Measurements from ENCODE around the gene CAPN2.

The CAPN2 gene

DNA sequence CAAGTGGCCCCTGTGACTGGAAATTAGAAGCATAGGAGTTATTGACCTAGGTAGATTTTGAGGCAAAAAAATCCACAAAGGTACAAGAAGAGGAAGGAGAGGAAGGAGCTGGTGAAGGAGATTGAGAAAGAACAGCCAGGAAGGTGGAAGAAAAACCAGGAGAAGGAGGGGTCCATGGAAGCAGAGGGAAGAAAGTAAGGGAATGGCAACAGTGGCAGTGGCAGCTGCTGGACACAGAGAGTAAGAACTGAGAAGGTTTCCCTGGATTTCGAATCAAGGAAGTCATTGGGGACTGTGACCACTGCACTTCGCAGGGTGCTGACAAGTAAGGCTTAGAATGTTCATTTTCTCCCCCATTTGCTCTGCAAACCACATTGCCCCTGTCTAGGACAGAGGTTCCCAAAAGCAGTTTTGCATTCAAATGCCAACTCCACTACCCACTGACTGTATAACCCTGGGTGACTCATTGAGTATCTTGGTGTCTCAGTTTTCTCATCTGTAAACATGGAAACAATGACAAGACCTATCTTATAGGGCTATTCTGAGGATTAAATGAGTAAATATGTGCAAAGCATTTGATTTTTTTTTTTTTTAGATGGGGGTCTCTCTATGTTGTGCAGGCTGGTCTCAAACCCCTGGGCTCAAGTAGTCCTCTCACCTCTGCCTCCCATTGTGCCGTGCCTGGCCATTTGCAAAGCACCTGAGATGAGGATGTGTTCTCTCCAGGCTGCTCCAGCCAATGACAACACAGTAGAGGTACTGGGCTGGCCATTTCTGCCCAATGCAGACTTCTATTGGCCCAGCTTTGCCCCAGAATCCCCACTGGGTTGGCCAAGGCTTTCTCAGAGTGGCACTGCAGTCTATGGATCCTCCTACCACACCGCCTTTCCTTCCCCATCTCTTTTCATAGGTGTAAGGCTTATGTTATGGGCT lies 9.3 kb upstream of the CAPN2 start:
- no peak for DNase-seq

DNA sequence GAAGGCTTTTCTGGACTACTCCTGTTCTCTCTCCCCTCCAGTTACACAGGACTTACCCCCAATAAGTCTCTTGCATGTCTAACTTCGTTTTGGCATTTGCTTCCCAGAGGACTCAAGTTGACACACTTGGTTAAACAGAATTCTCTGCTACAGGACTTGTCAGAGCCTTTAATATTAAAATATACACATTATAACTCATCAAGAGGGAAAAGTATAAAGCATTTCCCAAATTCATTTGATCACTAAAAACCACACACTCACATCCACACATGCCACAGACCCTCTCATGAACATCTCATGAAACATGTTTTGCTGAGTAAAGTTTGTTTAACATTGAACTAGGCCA lies 8.7 kb upstream of the CAPN2 start:
- no peak for DNase-seq

DNA sequence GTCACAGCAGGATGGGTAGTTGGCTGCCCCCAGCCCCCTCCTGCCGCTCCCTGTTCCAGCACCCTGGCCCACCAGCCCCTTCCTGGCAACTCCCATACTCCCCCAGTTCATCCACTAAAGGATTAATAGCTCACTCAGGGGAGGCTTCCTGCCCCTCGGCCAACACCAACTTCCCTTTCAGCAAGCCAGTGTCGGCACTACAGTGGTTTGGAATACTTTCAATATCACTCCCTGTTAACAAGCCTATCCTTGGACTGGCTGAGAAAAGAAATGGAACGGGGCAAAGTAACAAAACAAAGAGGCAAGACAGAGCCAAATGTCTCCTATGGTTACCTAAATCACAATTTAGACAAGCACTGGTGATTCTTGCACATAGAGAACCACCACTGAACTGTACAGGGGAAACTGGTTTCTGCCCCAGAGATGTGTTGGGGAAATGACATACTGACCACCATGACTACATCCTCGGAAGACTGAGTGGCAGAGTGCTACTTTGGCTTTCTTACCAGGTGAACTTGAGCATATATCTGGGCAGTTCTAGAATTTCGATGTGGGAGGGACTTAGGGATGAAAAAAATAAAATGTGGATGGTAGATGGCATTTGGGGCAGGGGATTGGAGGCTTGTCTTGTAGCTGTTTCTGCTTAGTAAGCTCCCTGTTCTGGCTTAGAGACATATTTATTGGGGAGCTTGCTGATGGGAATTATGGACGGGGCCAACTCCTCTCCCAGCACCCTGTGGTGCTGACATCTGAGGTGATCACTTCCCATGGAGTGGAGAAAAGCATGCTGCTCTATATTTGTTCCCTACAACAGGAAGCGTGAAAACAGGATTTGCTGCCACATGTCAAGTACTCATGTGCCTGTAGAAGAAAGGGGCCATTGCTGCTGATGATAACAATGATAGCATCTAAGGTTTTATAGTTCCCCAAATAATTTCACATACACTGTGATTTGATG lies 7.1 kb upstream of the CAPN2 start:
- no peak for DNase-seq

DNA sequence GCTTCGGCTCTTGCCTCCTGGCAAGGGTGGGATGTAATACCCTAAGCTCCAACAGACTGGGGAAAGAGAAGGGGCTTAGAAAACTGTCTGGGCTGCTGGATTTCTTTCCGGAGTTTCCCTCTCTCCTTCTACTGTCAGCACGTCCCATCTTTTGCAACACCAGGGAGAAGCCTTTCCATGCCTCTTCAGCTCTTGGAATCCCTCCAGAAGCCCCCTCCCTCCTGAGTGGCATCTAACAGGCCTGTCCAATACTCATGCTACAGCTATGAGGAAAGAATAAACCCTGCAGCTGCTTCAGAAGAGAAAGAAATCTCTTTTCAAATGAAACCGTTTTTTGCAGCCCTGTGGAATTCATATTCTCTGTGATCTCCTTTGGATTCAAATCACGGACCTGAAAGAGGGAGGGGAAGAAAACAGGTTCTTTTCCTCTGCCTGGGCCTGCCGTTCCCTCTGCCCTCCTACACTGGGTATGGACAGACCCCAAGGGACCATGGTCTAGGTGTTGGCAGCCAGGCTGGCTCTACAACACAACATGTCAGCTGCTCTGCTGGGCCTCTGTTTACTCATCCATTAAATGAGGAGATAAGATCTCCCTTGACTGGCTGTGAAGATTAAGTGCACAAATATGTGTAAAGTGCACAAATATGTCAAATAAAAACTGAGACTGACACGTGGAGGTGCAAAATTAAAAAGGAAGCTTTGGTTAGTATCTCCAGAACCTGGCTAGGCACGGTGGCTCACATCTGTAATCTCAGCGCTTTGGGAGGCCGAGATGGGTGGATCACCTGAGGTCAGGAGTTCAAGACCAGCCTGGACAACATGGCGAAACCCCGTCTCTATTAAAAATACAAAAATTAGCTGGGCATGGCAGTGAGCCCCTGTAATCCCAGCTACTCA lies 6.0 kb upstream of the CAPN2 start:
- no peak for DNase-seq

DNA sequence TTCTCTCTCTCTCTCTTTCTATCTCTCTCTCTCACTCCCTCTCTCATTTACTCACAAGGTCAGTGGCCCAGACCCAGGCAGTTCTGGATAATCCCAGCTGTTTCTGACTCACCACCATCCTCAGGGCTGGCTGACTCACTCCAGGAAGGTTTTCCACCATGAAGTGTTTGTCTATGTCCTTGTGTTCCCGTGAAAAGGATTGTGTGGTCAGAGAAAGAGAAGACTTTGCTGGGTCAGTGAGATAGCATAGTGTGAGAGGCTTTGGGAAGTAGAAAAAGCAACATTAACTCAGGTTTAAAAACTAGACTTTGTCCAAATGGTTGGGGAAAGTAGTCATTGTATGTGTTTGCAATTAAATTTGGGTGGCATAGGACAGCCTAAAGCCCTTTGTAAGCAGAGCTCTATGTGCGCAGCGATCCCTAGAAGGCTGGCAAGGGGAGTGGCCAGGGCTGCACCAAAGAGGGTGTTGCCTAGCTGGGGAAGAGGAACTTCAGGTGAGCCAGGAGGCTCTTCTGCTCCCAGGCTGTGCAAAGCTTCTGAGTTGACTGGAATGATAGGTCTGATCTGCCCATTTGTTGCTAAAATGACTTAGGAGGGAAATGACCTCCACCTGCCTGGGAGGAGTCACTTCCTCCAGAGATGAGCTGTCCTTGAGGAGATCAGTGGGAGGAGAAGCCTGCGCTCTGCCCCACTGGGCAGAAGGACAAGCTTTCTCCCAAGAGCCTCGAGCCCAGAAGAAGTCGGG lies 4.9 kb upstream of the CAPN2 start:
- peak; percentile 69 for DNase-seq

DNA sequence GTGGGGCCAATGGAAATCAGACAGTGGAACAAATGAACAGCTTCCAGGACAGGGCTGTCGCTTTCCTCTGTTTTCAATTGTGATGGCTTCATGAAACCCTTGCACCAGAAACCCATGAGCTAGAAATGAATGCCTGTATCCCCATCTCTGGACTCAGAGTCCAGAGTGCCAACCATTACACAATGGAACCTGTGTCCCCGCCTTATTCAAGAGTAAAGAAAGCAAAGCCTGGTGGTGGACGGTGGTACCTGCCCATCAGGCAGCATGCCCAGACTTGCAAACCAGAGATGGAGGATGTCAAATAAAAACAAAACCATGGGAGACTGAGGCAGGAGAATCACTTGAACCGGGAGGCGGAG lies 4.4 kb upstream of the CAPN2 start:
- DNase-seq, result peak; percentile 38

DNA sequence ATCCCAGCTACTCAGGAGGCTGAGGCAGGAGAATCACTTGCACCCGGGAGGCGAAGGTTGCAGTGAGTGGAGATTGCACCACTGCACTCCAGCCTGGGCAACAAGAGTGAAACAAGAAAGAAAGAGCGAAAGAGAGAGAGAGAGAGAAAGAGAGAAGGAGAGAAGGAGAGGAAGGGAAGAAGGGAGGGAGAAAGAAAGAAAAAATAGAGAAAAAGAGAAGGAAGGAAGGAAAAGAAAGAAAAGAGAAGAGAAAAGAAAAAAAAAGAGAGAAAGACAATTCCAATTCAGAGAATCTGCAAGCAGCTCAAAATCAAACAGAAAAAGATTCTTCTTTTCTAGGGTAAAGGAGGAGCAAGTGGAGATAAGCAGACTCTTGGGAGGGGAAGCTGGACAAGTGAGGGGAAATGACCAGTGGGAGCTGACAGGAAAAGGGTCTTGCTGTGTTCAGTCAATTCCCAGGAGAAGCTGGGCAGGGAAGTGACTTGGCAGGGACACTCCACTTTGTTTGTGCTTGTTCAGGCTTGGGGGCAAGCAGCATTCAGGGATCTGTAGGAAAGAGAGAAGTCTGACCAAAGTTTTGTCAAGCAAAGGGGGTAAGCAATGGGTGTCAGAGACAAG lies 3.6 kb upstream of the CAPN2 start:
- DNase-seq, result no peak

DNA sequence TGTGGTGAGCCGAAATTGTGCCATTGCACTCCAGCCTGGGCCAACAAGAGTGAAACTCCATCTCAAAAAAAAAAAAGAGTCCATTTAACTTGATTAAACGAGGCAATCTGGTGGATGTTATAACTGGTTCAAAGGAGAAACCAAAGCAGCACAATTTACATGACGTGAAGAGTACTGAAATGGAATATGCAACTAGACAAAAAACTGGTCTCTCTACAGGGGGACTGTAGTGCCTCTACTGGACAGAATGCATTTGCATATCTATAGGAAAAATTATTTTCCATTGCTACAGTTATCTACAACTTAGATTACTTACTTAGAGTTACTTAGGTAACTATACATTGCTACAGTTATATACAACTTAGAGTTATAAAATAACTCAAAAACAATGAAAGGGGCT lies 2.7 kb upstream of the CAPN2 start:
- no peak for DNase-seq

DNA sequence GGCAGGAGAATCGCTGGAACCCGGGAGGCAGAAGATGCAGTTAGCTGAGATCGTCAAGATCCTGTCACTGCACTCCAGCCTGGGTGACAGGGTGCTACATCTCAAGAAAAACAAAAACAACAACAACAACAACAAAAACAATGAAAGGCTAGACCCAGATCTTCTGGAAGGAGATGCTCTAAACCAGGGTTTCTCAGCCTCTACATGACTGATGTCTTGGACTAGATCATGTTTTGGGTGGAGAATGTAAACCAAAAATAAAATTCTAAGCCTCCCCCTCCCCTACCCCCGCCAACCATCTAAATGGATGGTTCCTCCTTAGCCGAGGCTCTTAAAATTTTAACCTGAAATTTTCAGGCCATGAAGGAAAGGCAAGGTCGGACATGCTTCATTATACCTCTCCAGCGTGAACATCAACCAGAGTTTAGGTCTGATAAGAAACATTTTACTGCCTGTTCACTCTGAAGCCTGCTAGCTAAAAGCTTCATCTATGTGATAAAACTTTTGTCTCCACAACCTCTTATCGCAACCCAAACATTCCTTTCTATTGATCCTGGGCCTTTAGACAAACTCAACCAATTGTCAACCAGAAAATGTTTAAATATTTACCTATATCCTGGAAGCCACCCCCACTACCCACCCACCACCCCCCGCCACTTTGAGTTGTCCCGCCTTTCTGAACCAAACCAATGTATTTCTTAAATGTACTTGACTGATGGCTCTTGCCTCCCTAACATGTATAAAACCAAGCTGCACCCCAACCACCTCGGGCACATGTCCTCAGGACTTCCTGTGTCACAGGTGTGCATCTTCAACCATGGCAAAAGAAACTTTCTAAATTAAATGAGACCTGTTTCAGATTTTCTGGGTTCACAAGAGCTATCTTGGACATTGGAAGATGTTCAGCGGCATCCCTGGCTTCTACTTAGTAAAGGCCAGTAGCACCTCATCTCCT lies 1.9 kb upstream of the CAPN2 start:
- no peak for DNase-seq

DNA sequence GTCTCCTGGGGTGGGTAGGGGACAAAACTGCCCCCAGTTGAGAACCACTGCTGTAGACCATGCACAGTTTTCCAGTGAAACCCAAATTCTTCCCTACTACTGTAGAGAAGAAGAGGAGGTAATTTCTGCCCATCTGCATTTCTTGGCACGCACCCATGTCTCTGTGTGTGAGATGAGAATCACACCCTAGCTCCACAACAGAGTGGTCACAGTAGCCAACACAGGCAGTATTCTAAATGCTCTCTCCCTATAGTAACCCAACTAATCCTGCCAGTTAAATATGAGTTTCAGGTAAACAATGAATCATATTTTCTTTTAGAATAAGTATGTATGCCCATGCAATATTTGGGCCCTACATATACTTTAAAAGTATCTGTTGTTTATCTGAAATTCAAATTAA lies 1.2 kb upstream of the CAPN2 start:
- DNase-seq, result no peak

DNA sequence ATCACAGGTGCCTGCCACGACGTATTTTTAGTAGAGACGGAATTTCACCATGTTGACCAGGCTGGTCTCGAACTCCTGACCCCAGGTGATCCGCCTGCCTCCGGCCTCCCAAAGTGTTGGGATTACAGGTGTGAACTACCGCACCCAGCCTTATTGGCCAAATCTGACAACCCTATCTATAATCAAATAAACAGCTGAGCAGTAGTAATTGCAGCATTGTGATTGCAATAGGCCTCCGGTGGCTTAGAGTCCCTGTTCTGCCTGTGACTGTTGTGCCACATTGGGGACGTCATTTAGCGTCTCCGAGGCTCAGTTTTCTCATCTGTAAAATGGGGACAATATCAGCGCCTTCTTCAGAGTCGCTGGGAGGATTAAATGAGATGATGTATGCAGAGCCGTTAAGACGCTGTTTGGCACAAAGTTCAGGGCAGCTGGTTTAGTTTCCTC lies 569 bp upstream of the CAPN2 start:
- DNase-seq, result no peak

DNA sequence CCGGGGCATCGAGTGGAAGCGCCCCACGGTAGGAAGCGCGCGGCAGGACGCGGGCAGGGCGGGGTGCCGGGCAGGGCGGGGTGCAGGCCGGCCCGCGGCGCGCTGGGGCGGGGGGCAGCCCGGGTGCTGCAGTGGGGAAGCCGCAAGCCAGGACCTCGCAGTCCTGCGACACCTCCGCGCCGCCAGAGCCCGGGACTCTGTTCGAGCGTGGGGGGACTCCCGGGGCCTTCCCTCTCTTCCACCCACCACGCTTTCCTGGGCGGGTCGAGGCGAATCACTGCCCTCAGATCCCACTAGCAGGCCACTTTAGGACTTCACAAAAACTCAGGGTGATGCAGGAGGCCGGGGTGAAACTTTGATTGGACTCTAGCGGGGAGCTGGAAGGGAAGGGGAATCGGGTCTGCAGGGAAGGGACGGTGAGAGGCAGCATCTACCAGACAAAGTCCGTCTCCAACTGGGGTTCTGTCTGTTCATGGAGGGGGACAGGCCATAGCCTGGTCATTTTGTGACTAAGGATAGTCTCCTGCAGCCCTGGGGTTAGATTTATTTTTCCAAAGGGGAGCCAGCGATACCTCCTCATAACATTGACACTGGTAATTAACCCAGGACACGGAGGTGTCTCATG lies 623 bp downstream of the CAPN2 start:
- DNase-seq, result no peak

DNA sequence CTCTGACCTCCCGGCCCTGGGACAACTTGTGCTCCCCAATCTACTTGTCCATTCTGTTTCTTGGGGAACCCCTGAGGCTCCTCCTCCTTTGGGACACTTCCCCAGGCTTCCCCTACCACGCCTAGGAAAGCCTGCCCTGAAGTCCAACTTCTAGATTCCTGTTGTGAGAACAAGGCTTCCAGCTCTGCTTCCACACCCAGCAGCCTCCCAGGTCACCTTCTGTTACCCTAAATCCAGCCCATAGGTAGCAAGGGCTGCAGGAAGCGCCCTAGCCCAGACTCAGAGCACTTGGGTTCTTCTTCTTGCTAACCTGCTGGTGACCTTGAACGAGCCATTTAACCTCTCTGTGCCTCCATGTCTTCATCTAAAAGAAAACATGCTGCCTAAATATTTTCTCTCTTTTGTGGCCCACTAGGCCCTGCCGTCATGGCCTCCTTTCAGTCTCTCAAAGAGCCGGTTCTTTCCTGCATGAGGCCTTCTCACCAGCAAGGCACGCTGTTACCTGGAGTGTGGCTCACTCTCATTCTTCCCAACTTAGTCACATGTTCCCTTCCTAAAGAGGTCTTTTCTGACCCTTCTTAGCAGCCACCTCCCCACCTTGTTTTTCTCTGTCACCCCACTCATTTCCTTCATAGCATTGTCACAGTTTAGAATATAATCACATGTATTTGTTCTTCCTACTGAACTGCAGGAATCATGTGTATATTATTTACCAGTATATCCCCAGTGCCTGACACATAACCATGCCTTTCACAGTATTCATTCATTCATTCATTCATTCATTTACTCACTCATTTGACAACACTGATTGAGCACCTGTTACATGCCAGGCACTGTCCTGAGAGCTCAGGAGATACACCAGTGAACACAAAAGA lies 1.4 kb downstream of the CAPN2 start:
- no peak for DNase-seq

DNA sequence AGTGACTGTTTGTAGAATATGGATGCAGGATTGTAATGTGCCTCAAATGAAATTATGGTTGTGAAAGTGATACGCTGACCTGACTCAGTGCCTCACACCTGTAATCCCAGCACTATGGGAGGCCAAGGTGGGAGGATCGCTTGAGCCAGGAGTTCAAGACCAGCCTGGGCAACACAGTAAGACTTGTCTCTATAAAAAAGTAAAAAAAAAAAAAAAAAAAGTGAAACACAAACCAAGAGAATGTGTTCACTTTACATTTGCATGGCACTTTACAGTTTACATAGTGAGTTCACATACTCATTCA lies 2.0 kb downstream of the CAPN2 start:
- DNase-seq, result no peak

DNA sequence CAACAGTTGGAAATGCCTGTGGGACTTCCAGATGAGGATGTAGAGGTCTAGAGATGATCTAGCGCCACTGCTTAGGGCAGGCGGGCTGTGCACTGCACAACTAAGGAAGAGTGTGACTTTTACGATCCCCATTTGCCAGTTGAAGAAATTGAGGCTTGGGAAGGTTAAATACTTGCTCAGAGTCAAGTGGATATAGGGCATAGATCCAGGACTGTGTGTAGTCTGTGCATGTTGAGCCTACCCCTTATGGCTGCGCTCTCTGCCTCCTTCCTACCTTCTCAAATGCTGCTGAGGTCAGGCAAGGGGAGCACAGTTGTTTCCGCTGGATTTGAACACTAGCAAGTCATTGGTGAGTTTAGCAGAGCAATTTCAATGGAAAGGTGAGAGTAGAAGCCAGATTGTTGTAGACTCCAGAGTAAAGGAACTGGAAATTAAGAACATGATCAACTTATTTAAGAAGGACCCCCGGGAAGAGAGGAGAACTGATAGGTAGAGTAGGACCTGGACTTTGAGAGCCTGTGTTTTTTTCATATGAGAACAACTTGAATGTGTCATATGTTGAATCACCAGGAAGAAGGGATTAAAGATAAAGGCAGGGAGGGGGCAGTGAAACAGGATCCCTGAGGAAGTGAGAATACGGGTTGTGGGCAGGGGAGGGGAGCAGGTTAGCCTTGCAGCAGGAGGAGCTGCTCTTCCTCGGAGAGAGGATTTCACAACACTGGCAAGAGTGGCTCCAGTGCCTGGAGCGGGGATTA lies 2.7 kb downstream of the CAPN2 start:
- no peak for DNase-seq

DNA sequence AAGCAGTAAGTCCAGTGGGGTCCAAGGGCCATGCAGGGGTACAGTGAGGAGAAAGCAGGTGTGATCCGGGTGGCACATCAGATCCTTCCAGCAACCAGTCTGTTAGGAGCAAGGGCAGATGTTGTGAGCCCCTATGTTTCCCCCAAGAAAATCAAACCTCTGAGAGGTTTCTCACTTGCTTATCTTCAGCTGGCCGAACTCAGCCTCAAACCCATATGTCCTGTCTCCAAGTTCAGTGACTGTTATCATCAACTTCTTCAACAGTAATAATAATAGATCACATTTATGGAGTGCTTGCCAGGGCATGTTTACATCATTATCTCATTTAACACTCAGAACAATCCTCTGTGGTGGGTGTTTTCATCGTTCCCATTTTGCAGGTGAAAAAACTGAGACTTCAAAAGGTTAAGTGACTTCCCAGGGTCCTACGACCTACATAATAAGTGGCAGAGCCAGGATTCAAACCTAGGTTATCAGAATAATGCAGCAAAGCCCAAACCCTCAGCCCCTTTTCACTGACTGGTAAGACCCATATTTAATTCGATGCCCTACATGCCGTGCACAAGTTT lies 3.3 kb downstream of the CAPN2 start:
- DNase-seq, result no peak

DNA sequence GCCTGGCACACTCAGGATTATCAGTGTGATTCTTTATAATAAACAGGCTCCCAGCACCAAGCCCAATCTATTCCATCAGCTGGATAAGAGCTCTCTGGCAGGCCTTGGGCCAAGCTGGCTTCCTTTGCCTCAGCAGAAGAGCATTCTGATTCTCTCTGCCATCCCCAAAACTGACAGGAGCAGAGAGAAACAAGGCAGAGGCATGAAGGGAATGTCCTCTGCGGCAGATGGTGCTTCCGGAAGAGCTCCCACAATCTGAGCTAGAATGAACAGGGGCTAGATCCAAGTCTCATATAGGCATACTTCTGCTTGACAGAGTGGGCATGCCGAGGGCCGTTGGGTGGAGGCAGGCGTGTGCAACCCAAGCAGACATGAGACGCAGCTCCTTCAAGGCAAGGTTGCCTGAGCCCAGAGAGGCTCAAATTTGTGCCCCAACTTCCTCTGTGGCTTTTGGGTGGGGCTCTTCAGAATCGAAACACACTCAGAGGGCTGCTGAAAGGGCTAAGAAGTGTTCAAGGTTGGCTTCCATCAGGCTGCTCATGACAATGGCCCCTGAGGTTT lies 4.0 kb downstream of the CAPN2 start:
- no peak for DNase-seq

DNA sequence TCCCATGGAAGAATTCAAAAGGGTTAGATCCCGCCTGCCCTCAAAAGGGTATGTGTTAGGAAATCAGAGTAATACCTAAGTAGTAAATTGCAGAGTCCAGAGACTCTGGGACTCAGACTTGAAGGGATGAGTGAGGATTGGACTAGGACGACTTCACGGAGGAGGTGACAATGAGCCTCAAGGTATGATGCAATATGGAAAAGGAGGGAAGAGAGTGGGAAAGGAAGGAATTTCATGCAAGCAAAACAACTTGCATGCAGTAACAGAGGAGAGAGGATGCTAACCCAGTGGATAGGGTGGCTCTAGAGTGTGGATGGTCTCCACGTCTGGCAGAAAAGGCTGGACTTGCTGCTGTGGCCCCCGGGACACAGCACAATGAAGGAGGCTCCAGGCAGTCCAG lies 4.8 kb downstream of the CAPN2 start:
- DNase-seq, result no peak

Data from NCI-H187 treated with DMSO at 0.1 percent for 48 hours (cell line).